GM12874 (cell line): ENCODE data around the gene VPS37C.

Experiments used
- CTCF ChIP-seq: IDR thresholded peaks from 2 replicates; pipeline ENCODE4 v1.5.1; 2011; ENCODE audit warnings: low read depth, mild to moderate bottlenecking, control low read depth, low read length, moderate library complexity; ENCODE audit not compliant: insufficient read depth

Gene VPS37C

DNA sequence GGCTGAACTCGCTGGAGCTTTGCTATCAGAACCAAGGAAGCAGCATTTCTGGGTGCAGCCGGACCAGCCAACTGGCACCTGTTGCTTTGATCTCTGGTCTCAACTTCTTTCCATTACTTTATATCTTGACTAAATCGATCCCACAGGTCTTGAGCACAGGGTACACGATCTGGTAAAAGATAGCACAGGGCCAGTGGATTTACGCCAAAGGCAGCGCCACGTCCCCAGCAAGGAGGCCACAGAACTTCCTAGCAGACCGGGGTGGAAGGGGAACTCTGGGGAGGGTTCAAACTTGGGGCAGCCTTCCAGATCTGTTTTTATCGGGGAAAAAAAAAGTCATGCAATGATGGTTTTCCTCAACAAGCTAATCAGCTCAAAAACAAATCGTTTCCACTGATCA is 14.0 kb downstream of the VPS37C start:
- no peak for TF ChIP-seq CTCF

GRCh38 chr11:61146416-61146815 is 14.8 kb downstream of the VPS37C start:
- no peak for TF ChIP-seq CTCF

DNA sequence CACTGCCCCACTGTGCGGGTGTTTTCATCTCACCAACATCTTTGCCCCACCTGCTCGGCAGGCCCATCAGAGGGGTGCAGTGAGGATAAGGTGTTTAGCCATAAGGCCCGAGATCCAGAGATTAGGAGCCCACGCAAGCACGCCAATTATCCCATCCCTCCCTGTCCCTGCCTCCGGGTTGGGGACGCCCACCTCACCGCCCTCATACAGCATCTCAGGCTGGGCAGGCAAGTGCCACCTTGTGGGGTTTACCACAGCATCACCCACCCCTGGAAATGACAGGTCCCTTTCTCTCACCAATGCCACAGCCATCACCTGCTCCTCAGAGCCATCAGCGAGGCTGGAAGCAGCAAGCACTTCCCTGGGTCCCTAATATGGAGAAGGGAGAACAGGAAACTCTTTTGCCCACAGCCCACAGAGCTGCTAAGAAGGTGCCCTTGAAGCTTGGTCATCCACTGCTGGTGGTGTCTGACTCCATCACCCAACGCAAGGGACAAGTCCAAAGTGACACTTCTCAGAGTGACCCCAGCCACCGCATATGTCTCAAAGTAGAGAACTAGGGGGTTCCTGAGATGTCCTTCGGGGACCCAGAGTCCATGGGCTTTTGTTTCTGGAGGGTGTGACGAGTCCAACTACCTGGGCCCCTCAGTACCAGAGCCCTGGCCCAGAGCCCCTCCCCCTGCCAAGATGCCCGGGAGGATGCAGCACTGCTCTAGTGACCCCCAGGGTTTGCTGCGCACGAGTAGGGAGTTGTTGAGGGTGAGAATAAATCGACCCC is 15.8 kb downstream of the VPS37C start:
- no peak for TF ChIP-seq CTCF

- TF ChIP-seq CTCF = no peak
Observed at GRCh38 chr11:61144511-61145179, 16.6 kb downstream of the VPS37C start.

GRCh38 chr11:61142424-61142823 is 18.8 kb downstream of the VPS37C start:
- TF ChIP-seq CTCF = no peak

- no peak for TF ChIP-seq CTCF
Observed at GRCh38 chr11:61141601-61142028, 19.6 kb downstream of the VPS37C start.

GRCh38 chr11:61140416-61140815 is 20.8 kb downstream of the VPS37C start:
- no peak for TF ChIP-seq CTCF
